ENCODE data around the gene RASEF.

The RASEF gene

GRCh38 chr9:83027153-83027891 is 35.6 kb downstream of the RASEF start:
- TF ChIP-seq TAF1 (IDR thresholded peaks at IDR 0.05; ENCODE audit: borderline replicate concordance, low read depth, low read length): no peak
- TF ChIP-seq POLR2AphosphoS5 (IDR thresholded peaks at IDR 0.05; ENCODE audit: low read depth, low read length): no peak
- TF ChIP-seq POLR2A (IDR thresholded peaks at IDR 0.05; ENCODE audit: low read depth, low read length): no peak
- no peak for DNase-seq (ENCODE audit: insufficient read length)
- FAIRE-seq: no peak

GRCh38 chr9:83024506-83025125 is 38.3 kb downstream of the RASEF start:
- FAIRE-seq (no peak), DNase-seq (ENCODE audit: insufficient read length) (no peak)
- TF ChIP-seq TAF1 (IDR thresholded peaks at IDR 0.05; ENCODE audit: borderline replicate concordance, low read depth, low read length) (no peak), POLR2AphosphoS5 (IDR thresholded peaks at IDR 0.05; ENCODE audit: low read depth, low read length) (no peak), POLR2A (IDR thresholded peaks at IDR 0.05; ENCODE audit: low read depth, low read length) (no peak)

- FAIRE-seq (no peak), DNase-seq (ENCODE audit: insufficient read length) (no peak)
- TF ChIP-seq POLR2AphosphoS5 (IDR thresholded peaks at IDR 0.05; ENCODE audit: low read depth, low read length) (no peak), POLR2A (IDR thresholded peaks at IDR 0.05; ENCODE audit: low read depth, low read length) (no peak), TAF1 (IDR thresholded peaks at IDR 0.05; ENCODE audit: borderline replicate concordance, low read depth, low read length) (no peak)
These were observed 39.8 kb downstream of the RASEF start for GRCh38 chr9:83023151-83023550.

GRCh38 chr9:83020864-83021263 is 42.1 kb downstream of the RASEF start:
- DNase-seq (ENCODE audit: insufficient read length): no peak
- no peak for FAIRE-seq
- TF ChIP-seq POLR2AphosphoS5 (IDR thresholded peaks at IDR 0.05; ENCODE audit: low read depth, low read length): no peak
- TF ChIP-seq TAF1 (IDR thresholded peaks at IDR 0.05; ENCODE audit: borderline replicate concordance, low read depth, low read length): no peak
- TF ChIP-seq POLR2A (IDR thresholded peaks at IDR 0.05; ENCODE audit: low read depth, low read length): no peak

GRCh38 chr9:83020327-83020726 is 42.6 kb downstream of the RASEF start:
- FAIRE-seq (no peak), DNase-seq (ENCODE audit: insufficient read length) (no peak)
- TF ChIP-seq POLR2AphosphoS5 (IDR thresholded peaks at IDR 0.05; ENCODE audit: low read depth, low read length) (no peak), POLR2A (IDR thresholded peaks at IDR 0.05; ENCODE audit: low read depth, low read length) (no peak), TAF1 (IDR thresholded peaks at IDR 0.05; ENCODE audit: borderline replicate concordance, low read depth, low read length) (no peak)

- DNase-seq (ENCODE audit: insufficient read length): no peak
- no peak for TF ChIP-seq TAF1 (IDR thresholded peaks at IDR 0.05; ENCODE audit: borderline replicate concordance, low read depth, low read length)
- no peak for TF ChIP-seq POLR2AphosphoS5 (IDR thresholded peaks at IDR 0.05; ENCODE audit: low read depth, low read length)
- no peak for TF ChIP-seq POLR2A (IDR thresholded peaks at IDR 0.05; ENCODE audit: low read depth, low read length)
- no peak for FAIRE-seq
These were observed 43.7 kb downstream of the RASEF start for GRCh38 chr9:83019246-83019645.

GRCh38 chr9:83015897-83016296 is 47.0 kb downstream of the RASEF start:
- no peak for FAIRE-seq
- TF ChIP-seq POLR2AphosphoS5 (IDR thresholded peaks at IDR 0.05; ENCODE audit: low read depth, low read length) (no peak), TAF1 (IDR thresholded peaks at IDR 0.05; ENCODE audit: borderline replicate concordance, low read depth, low read length) (no peak), POLR2A (IDR thresholded peaks at IDR 0.05; ENCODE audit: low read depth, low read length) (no peak)
- DNase-seq (ENCODE audit: insufficient read length): no peak

- DNase-seq (ENCODE audit: insufficient read length) (no peak), FAIRE-seq (no peak)
- TF ChIP-seq POLR2A (IDR thresholded peaks at IDR 0.05; ENCODE audit: low read depth, low read length) (no peak), POLR2AphosphoS5 (IDR thresholded peaks at IDR 0.05; ENCODE audit: low read depth, low read length) (no peak), TAF1 (IDR thresholded peaks at IDR 0.05; ENCODE audit: borderline replicate concordance, low read depth, low read length) (no peak)
These were observed 48.9 kb downstream of the RASEF start for GRCh38 chr9:83013867-83014605.

- no peak for FAIRE-seq
These were observed 49.8 kb downstream of the RASEF start for GRCh38 chr9:83012922-83013838.

GRCh38 chr9:83012168-83012921 is 50.6 kb downstream of the RASEF start:
- no peak for DNase-seq (ENCODE audit: insufficient read length)
- TF ChIP-seq POLR2A (IDR thresholded peaks at IDR 0.05; ENCODE audit: low read depth, low read length) (no peak), TAF1 (IDR thresholded peaks at IDR 0.05; ENCODE audit: borderline replicate concordance, low read depth, low read length) (no peak), POLR2AphosphoS5 (IDR thresholded peaks at IDR 0.05; ENCODE audit: low read depth, low read length) (no peak)
- no peak for FAIRE-seq

More at GRCh38 chr9:83012922-83013838, 49.8 kb downstream of the RASEF start:
- TF ChIP-seq POLR2AphosphoS5 (IDR thresholded peaks at IDR 0.05; ENCODE audit: low read depth, low read length): no peak
- no peak for TF ChIP-seq TAF1 (IDR thresholded peaks at IDR 0.05; ENCODE audit: borderline replicate concordance, low read depth, low read length)
- no peak for TF ChIP-seq POLR2A (IDR thresholded peaks at IDR 0.05; ENCODE audit: low read depth, low read length)
- no peak for DNase-seq (ENCODE audit: insufficient read length)

All from GM12892 (cell line).